ENCODE results near the gene ZFYVE21. TPM values are rescaled to one million over a fixed set of nuclear protein-coding genes. Genes with fewer than 3 reads are reported as not detected.

Gene ZFYVE21
- total RNA-seq, 4 donors from 2014 or later: 69.5 to 134 (median 89.3) TPM

DNA sequence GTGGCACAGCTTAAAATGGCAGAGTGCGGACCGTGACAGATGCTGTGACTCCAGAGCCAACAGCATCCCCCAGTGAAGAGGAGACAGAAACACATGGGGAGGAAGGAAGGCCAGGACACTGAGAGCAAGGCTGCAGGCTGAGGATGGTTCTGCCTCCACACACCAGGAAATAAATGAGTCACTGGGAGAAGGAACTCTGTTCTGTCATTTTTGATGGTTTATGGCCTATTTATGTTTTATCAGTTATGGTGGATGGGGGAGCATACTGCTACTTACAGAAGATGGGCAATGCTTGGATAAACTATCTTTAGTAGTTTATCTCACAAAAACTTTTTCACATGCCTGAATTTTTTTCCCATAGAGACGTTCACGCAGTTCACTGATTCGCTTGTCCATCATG lies 33.8 kb downstream of the ZFYVE21 start:
- no peak for DNase-seq
- Histone ChIP-seq H3K36me3 (peaks cover 4 to 92% (median 18%) of the 10 kb centered on the region in 3 donors), H3K27me3 (no peaks in the 10 kb centered on the region), H3K4me1 (peaks cover 0 to 14% (median 4%) of the 10 kb centered on the region in 3 donors), H3K4me3 (no peak overlapping the region), H3K27ac (no peak overlapping the region), H3K9me3 (no peaks in the 10 kb centered on the region)
- 87 to 90% methylated on average over 5 of the region's 5 CpGs for WGBS, 2 donors
- intact Hi-C loops (cut with DNase I): no loop called here
- no peak for TF ChIP-seq POLR2A (IDR thresholded peaks at IDR 0.05)
- TF ChIP-seq, protein P1, sequence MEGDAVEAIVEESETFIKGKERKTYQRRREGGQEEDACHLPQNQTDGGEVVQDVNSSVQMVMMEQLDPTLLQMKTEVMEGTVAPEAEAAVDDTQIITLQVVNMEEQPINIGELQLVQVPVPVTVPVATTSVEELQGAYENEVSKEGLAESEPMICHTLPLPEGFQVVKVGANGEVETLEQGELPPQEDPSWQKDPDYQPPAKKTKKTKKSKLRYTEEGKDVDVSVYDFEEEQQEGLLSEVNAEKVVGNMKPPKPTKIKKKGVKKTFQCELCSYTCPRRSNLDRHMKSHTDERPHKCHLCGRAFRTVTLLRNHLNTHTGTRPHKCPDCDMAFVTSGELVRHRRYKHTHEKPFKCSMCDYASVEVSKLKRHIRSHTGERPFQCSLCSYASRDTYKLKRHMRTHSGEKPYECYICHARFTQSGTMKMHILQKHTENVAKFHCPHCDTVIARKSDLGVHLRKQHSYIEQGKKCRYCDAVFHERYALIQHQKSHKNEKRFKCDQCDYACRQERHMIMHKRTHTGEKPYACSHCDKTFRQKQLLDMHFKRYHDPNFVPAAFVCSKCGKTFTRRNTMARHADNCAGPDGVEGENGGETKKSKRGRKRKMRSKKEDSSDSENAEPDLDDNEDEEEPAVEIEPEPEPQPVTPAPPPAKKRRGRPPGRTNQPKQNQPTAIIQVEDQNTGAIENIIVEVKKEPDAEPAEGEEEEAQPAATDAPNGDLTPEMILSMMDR (IDR thresholded peaks at IDR 0.05): no peak

DNA sequence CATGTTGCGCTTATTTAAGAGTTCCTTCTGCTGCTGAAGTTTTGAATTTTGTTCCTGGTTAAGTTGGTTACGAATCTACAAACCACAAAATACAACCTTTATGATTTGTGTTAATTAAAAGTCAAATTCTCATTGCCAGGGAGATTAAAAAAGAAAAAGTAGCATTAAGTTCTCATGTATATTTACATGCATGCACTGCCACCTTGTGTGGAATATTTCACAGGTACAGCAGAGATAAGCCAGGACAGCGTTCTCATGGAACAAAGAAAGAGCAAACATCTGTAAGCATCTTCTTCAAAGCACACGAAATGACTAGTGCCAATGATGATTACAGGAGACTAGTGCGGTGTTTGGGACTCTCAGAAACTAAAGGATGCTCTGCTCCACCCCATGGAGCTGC lies 34.2 kb downstream of the ZFYVE21 start:
- TF ChIP-seq POLR2A (IDR thresholded peaks at IDR 0.05): no peak
- TF ChIP-seq, protein P1 (IDR thresholded peaks at IDR 0.05): no peak
- no peak overlapping the region for H3K27ac ChIP-seq
- intact Hi-C loops (cut with DNase I): no loop called here
- no peaks in the 10 kb centered on the region for H3K9me3 ChIP-seq
- H3K36me3 ChIP-seq: peaks cover 4 to 88% (median 18%) of the 10 kb centered on the region in 3 donors
- H3K27me3 ChIP-seq: no peaks in the 10 kb centered on the region
- H3K4me1 ChIP-seq: peaks cover 0 to 14% (median 4%) of the 10 kb centered on the region in 3 donors
- no peak for DNase-seq
- WGBS, 2 donors: 78 to 84% methylated on average over 5 of the region's 5 CpGs
- H3K4me3 ChIP-seq: no peak overlapping the region

DNA sequence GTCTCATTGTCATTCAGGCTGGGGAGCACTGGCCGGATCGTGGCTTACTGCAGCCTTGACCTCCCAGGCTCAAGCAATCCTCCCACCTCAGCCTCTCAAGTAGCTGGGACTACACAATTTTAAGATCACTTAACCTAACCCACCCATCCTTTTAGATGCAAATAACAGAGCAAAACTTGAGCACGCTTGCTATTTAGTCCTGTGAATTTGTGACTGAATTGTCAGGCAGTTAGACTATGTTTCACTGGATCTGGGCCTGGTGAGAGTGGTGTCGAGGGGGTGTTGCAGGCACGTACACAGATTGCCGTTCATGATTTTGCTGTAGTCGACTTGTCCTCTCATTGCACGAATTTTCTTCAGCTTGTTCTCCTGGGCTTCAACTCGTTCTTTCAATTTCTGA lies 38.2 kb downstream of the ZFYVE21 start:
- Histone ChIP-seq H3K4me1 (peaks cover 0 to 14% (median 4%) of the 10 kb centered on the region in 3 donors), H3K4me3 (no peak overlapping the region), H3K27ac (no peak overlapping the region), H3K27me3 (no peaks in the 10 kb centered on the region), H3K36me3 (peaks cover 4 to 57% (median 9%) of the 10 kb centered on the region in 3 donors), H3K9me3 (no peaks in the 10 kb centered on the region)
- WGBS, 2 donors: 81 to 98% methylated on average over 9 of the region's 9 CpGs
- no peak for TF ChIP-seq POLR2A (IDR thresholded peaks at IDR 0.05)
- TF ChIP-seq, protein P1 (IDR thresholded peaks at IDR 0.05): no peak
- DNase-seq: no peak
- intact Hi-C loops (cut with DNase I): no loop called here

DNA sequence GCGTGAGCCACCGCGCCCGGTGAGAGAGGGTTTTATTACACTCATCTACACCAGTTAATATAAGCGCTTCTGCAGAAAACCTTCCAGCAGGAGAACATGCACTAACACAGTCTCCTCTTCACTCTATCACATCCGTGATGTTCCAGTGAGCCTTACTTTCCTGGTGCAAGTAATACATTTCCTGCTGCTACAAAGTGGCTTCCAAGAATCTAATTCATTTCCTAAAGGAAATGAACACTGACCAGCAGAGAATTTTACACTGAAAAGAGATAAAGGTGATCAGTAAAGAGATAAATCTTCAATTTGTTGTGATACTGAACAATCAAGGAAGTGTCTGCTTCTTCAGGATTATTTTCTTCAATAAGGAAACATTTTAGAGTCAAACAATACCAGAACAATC lies 39.5 kb downstream of the ZFYVE21 start:
- WGBS, 2 donors: 89 to 99% methylated on average over 3 to 6 of the region's 6 CpGs
- TF ChIP-seq, protein P1 (IDR thresholded peaks at IDR 0.05): no peak
- TF ChIP-seq POLR2A (IDR thresholded peaks at IDR 0.05): no peak
- Histone ChIP-seq H3K27ac (no peak overlapping the region), H3K36me3 (peaks cover 0 to 44% (median 6%) of the 10 kb centered on the region in 3 donors), H3K9me3 (no peaks in the 10 kb centered on the region), H3K4me3 (no peak overlapping the region), H3K4me1 (peaks cover 0 to 14% (median 4%) of the 10 kb centered on the region in 3 donors), H3K27me3 (no peaks in the 10 kb centered on the region)
- DNase-seq: no peak
- intact Hi-C loops (cut with DNase I): no loop called here

DNA sequence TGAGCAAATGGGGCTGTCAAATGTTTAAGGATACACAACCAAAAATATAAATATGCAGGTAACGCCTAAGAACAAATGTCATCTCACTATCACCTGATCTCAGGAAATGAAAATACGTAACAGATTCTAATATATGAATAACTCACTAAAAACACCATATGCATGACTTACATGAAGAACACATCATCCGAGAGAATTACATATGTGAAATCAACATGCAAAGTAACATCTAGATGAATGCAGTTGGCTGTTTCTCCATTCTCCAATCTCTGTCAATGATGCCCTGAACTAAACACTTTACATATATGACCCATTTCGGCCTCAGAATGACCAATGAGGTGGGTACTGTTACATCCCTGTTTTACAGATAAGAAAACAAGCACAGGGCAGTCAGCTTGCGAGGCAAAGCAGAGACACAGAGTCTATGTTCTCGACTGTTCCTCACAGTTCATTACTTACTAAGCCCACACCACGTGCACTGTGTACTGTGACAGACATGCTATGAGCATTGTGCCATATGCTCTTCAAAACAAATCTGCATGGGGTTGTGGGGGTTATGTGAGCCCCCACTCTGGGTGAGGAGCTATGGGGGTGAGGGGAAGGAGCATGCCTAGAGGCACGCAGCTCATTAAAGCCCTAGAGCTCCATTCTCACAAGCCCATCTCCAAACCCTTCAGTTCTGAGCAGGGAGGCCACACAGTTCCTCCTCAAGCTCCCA lies 42.6 kb downstream of the ZFYVE21 start:
- 93 to 94% methylated on average over 8 of the region's 8 CpGs for WGBS, 2 donors
- intact Hi-C loops (cut with DNase I): no loop called here
- Histone ChIP-seq H3K27ac (no peak overlapping the region), H3K36me3 (peaks cover 0 to 33% (median 0%) of the 10 kb centered on the region in 3 donors), H3K4me3 (no peak overlapping the region), H3K9me3 (no peaks in the 10 kb centered on the region), H3K27me3 (no peaks in the 10 kb centered on the region), H3K4me1 (peaks cover 0 to 6% (median 0%) of the 10 kb centered on the region in 3 donors)
- no peak for TF ChIP-seq POLR2A (IDR thresholded peaks at IDR 0.05)
- TF ChIP-seq, protein P1 (IDR thresholded peaks at IDR 0.05): no peak
- no peak for DNase-seq
